OCI-LY3 (cell line): ENCODE measurements around the gene AMOTL1.

ENCODE experiments used
- H2AFZ ChIP-seq: fragments of 200-600, 300-600 bp; shearing (Covaris generic); 2 replicates; pipeline ENCODE4 v1.6.0; 2014; ENCODE audit warnings: antibody characterized with exemption, low read depth, low read length
- H3K27ac ChIP-seq: fragments of 200-600, 300-600 bp; sonication (generic); 2 replicates; pipeline ENCODE4 v1.5.1; 2014; ENCODE audit warnings: mild to moderate bottlenecking, low read length, moderate library complexity, mixed read lengths
- H3K27me3 ChIP-seq: fragments of 200-600, 300-600 bp; sonication (generic); 2 replicates; pipeline ENCODE4 v1.6.1; 2014; ENCODE audit warnings: low read depth, low read length, mixed read lengths
- H3K36me3 ChIP-seq: fragments of 200-600, 300-600 bp; sonication (generic); replicated peaks from 2 replicates; pipeline ENCODE3; 2014; ENCODE audit warnings: low read depth, low read length, mixed read lengths
- H3K4me1 ChIP-seq: fragments of 300-600, 200-600 bp; sonication (generic); 2 replicates; pipeline ENCODE4 v1.6.1; 2014; ENCODE audit warnings: low read length, mixed read lengths
- H3K4me2 ChIP-seq: fragments of 200-600, 300-600 bp; sonication (generic); 2 replicates; pipeline ENCODE4 v1.6.1; 2014; ENCODE audit warnings: low read length, mixed read lengths
- H3K4me3 ChIP-seq: fragments of 300-600, 200-600 bp; sonication (generic); 2 replicates; pipeline ENCODE4 v1.5.1; 2014; ENCODE audit warnings: antibody characterized with exemption, mild to moderate bottlenecking, low read length, moderate library complexity
- H3K79me2 ChIP-seq: fragments of 300-600, 200-600 bp; shearing (Covaris generic); 2 replicates; pipeline ENCODE4 v1.6.1; 2014; ENCODE audit warnings: mild to moderate bottlenecking, low read length, mixed read lengths
- H3K9ac ChIP-seq: fragments of 300-600, 200-600 bp; shearing (Covaris generic); 2 replicates; pipeline ENCODE4 v1.6.0; 2014; ENCODE audit warnings: mild to moderate bottlenecking, low read length, moderate library complexity
- H3K9me3 ChIP-seq: fragments of 200-600, 300-600 bp; shearing (Covaris generic); 2 replicates; pipeline ENCODE4 v1.6.1; 2014; ENCODE audit warnings: low read length, mixed read lengths; ENCODE audit not compliant: insufficient read depth
- H4K20me1 ChIP-seq: fragments of 200-600, 300-600 bp; sonication (generic); 2 replicates; pipeline ENCODE4 v1.6.1; 2016; ENCODE audit warnings: low read length, mixed read lengths; ENCODE audit not compliant: insufficient read depth
- EZH2phosphoT487 ChIP-seq: fragments of 200-600 bp; shearing (Covaris generic); IDR thresholded peaks from 2 replicates; pipeline ENCODE4 v1.6.1; 2018; ENCODE audit warnings: antibody characterized with exemption, mixed run types, low read depth
- TF ChIP-seq, protein P1 (sequence below): fragments of 200-600, 300-600 bp; sonication (generic); IDR thresholded peaks from 2 replicates; pipeline ENCODE4 v1.5.1; 2014; ENCODE audit warnings: antibody characterized with exemption, low read length, low read depth

Gene AMOTL1

DNA sequence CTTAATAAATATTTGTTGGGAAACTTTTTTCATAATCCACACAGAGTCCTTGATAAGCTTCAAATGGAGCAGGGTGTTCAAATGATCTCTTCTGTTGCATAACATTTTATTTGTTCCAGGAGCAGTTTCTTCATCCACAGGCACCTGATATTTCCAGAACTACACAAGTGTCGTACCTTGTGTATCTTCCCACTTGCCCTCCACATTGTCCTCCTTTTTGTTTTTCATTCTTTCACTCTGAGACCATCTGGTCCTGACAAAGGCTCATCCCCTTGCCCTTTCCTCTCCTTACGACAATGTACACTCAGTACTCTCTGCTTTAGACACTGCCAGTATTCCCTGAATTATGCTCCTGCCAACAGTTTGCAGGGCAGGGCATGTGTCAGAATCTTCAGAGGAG, 5.2 kb upstream of the AMOTL1 start:
- Histone ChIP-seq H3K4me1 (peaks cover 5% of the 10 kb centered on the region), H3K4me3 (no peak overlapping the region), H2AFZ (no peak overlapping the region), H3K9me3 (no peaks in the 10 kb centered on the region), H3K9ac (no peak overlapping the region), H3K27me3 (no peaks in the 10 kb centered on the region; the same call in 1 of the 2 replicates), H3K36me3 (no peaks in the 10 kb centered on the region), H3K27ac (no peak overlapping the region), H4K20me1 (no peaks in the 10 kb centered on the region), H3K79me2 (no peaks in the 10 kb centered on the region), H3K4me2 (no peak overlapping the region)
- no peak for TF ChIP-seq EZH2phosphoT487
- TF ChIP-seq, protein P1, sequence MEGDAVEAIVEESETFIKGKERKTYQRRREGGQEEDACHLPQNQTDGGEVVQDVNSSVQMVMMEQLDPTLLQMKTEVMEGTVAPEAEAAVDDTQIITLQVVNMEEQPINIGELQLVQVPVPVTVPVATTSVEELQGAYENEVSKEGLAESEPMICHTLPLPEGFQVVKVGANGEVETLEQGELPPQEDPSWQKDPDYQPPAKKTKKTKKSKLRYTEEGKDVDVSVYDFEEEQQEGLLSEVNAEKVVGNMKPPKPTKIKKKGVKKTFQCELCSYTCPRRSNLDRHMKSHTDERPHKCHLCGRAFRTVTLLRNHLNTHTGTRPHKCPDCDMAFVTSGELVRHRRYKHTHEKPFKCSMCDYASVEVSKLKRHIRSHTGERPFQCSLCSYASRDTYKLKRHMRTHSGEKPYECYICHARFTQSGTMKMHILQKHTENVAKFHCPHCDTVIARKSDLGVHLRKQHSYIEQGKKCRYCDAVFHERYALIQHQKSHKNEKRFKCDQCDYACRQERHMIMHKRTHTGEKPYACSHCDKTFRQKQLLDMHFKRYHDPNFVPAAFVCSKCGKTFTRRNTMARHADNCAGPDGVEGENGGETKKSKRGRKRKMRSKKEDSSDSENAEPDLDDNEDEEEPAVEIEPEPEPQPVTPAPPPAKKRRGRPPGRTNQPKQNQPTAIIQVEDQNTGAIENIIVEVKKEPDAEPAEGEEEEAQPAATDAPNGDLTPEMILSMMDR: no peak

DNA sequence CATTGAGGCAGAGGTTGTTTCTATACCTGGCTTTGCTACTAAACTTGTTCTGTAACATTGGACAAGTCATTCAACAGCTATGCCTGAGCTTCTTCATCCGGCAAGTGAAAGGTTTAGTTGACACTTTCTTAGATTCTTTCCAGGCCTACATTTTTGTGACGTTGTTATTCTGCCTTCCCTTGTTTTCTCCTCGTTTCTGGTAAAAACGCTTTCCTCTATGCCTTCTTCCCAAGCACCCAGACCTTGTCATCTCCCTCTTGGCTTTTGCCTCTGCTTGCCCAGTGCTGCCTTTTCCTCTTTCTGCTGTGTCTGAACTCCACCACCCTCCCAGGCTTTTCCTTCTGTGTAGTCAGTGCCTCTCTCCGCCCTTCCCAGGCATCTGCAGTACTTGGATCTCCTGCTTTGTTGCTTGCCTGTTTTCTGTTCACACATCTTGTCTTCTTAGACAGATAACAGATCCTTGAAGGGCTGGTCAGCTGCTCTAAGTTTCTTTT, 1.4 kb upstream of the AMOTL1 start:
- Histone ChIP-seq H3K27ac (no peak overlapping the region), H3K27me3 (no peaks in the 10 kb centered on the region), H3K9me3 (no peaks in the 10 kb centered on the region), H4K20me1 (peaks cover 19% of the 10 kb centered on the region), H3K9ac (no peak overlapping the region), H3K4me2 (no peak overlapping the region), H2AFZ (no peak overlapping the region), H3K4me3 (no peak overlapping the region), H3K36me3 (peaks cover 4% of the 10 kb centered on the region), H3K79me2 (peaks cover 34% of the 10 kb centered on the region), H3K4me1 (peaks cover 17% of the 10 kb centered on the region)
- TF ChIP-seq EZH2phosphoT487: no peak
- TF ChIP-seq, protein P1: no peak

DNA sequence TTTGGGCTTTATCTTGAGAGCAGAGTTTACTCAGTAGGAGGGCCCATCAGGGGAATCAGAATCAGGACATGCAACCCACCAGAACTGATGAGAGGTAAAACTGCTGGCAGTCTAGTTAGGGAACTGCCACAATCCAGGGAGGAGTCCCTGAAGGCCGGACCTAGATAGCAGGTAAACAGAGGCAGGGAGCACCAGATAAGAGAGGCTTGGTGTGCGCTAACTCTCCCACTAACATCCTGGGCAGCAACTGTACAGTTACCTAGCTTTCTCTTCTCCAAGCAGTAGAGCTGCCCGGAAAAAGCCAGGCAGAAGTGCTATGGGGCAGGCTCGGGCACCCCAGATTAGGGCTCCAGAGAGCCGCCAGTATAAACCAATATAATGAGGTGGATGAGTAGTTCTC, 865 bp upstream of the AMOTL1 start:
- H2AFZ ChIP-seq: peak overlapping the region; percentile 97
- no peak overlapping the region for H3K27ac ChIP-seq
- peaks cover 39% of the 10 kb centered on the region for H3K79me2 ChIP-seq
- H3K27me3 ChIP-seq: no peaks in the 10 kb centered on the region
- peaks cover 17% of the 10 kb centered on the region for H3K4me1 ChIP-seq
- no peaks in the 10 kb centered on the region for H3K9me3 ChIP-seq
- peak overlapping the region; percentile 95 for H3K4me2 ChIP-seq
- peak overlapping the region; percentile 97 for H3K4me3 ChIP-seq
- peaks cover 25% of the 10 kb centered on the region for H4K20me1 ChIP-seq
- H3K36me3 ChIP-seq: peaks cover 10% of the 10 kb centered on the region
- peak overlapping the region; percentile 77 for H3K9ac ChIP-seq
- TF ChIP-seq EZH2phosphoT487: no peak
- TF ChIP-seq, protein P1: no peak

DNA sequence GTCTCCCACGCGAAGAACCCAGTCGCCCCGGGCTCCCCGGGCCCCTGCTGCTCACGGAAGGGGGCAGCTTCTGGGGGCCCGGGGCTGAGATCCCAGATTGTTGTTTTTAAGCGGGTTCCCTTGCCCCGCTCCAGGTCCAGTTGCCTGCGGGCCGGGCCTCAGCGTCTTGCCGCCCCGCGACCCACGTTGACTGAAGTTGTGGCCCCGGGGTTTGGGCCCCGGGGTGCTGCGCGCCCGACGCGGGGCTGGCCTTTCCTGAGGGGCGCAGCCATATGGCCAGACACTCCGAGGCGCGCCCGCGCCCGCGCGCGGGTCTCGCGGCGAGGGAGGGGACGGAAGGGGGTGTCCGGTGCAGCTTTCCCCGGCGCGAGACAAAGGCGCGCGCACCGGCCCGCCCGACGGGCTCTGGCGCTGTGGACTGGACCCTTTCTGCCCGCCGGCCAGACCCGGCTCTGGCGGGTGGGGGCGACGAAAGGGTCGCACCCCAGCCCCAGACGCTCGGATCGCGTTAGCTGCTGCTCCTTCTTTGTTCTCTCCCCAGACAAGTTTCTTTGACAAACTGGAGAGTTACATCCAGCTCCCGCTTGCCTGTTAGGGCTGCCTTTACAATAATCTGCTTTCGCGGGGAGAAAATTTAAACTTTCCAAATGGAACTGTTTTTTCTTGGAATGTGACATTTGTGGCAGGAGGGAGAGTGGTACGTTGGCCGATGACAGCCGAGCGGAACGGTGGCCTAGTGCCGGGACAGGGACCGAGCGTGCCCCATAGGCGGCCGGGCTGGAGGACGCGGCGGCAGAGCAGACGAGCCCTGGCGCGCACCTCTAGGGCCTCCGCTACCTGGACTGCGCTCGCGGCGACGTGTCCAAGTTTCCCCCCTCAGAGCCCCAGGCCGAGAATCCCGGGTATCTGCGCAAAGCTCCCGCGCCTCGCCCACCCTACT, 716 bp downstream of the AMOTL1 start:
- peaks cover 55% of the 10 kb centered on the region for H3K79me2 ChIP-seq
- peaks cover 40% of the 10 kb centered on the region for H4K20me1 ChIP-seq
- H3K36me3 ChIP-seq: peaks cover 12% of the 10 kb centered on the region
- peaks cover 17% of the 10 kb centered on the region for H3K4me1 ChIP-seq
- H3K4me2 ChIP-seq: peak overlapping the region; percentile 95
- peak overlapping the region; percentile 97 for H3K4me3 ChIP-seq
- TF ChIP-seq, protein P1: no peak
- TF ChIP-seq EZH2phosphoT487: no peak
- peak overlapping the region; percentile 79 for H2AFZ ChIP-seq
- H3K9me3 ChIP-seq: no peaks in the 10 kb centered on the region
- H3K27ac ChIP-seq: peak overlapping the region; percentile 53
- H3K27me3 ChIP-seq: no peaks in the 10 kb centered on the region
- peak overlapping the region; percentile 97 for H3K9ac ChIP-seq
